RWPE2 (cell line): ENCODE results near the gene LDB1.

Experiments
- ATAC-seq: fragments of 200-7000 bp; cut with Tn5 transposase; 3 replicates; pipeline ENCODE4 v1.9.1; 2021; ENCODE audit warnings: low read depth
- DNase-seq: peaks from one replicate; pipeline ENCODE4 v3.0.0-alpha.2; 2020; ENCODE audit warnings: low spot score
- H3K27ac ChIP-seq: fragments of 450-650 bp; 2 replicates; pipeline ENCODE4 v1.5.1; 2017; ENCODE audit warnings: mild to moderate bottlenecking; ENCODE audit not compliant: poor library complexity, severe bottlenecking
- H3K27me3 ChIP-seq: fragments of 250-450 bp; sonication (Bioruptor Pico); 2 replicates; pipeline ENCODE4 v1.5.1; 2021; ENCODE audit warnings: mild to moderate bottlenecking, moderate library complexity; ENCODE audit not compliant: insufficient read depth, poor library complexity, severe bottlenecking
- H3K36me3 ChIP-seq: fragments of 250-450 bp; sonication (Bioruptor Pico); 2 replicates; pipeline ENCODE4 v1.5.1; 2020; ENCODE audit warnings: low read depth, mild to moderate bottlenecking, moderate library complexity
- H3K4me1 ChIP-seq: fragments of 250-450 bp; sonication (Bioruptor Pico); 2 replicates; pipeline ENCODE4 v1.5.1; 2021; ENCODE audit warnings: mild to moderate bottlenecking, moderate library complexity; ENCODE audit not compliant: insufficient read depth, poor library complexity, severe bottlenecking
- H3K4me3 ChIP-seq: fragments of 250-450 bp; sonication (Bioruptor Pico); 2 replicates; pipeline ENCODE4 v1.5.1; 2021; ENCODE audit warnings: mild to moderate bottlenecking, moderate library complexity; ENCODE audit not compliant: severe bottlenecking
- H3K9me3 ChIP-seq: fragments of 250-450 bp; sonication (Bioruptor Pico); 2 replicates; pipeline ENCODE4 v1.5.1; 2021; ENCODE audit warnings: mild to moderate bottlenecking, moderate library complexity; ENCODE audit not compliant: severe bottlenecking
- CTCF ChIP-seq: fragments of 450-650 bp; IDR thresholded peaks from one replicate; pipeline ENCODE4 v1.5.1; 2017; ENCODE audit warnings: mild to moderate bottlenecking, moderate library complexity; ENCODE audit not compliant: poor library complexity, severe bottlenecking

Gene LDB1

GRCh38 chr10:102118867-102119266 lies 1.3 kb downstream of the LDB1 start:
- ATAC-seq (no peak), DNase-seq (no peak)
- Histone ChIP-seq H3K27me3 (no peaks in the 10 kb centered on the region), H3K4me1 (peaks cover 46% of the 10 kb centered on the region), H3K36me3 (no peaks in the 10 kb centered on the region), H3K9me3 (no peaks in the 10 kb centered on the region), H3K27ac (peak overlapping the region; percentile 73), H3K4me3 (peak overlapping the region; percentile 77)
- TF ChIP-seq CTCF, result no peak

GRCh38 chr10:102117391-102118159 lies 2.6 kb downstream of the LDB1 start:
- ATAC-seq (no peak; the same call in 2 of the 3 replicates), DNase-seq (no peak)
- TF ChIP-seq CTCF, result peak; percentile 25
- Histone ChIP-seq H3K4me3 (no peak overlapping the region), H3K27me3 (no peaks in the 10 kb centered on the region), H3K27ac (peak overlapping the region; percentile 73), H3K4me1 (peaks cover 51% of the 10 kb centered on the region), H3K9me3 (no peaks in the 10 kb centered on the region), H3K36me3 (no peaks in the 10 kb centered on the region)

GRCh38 chr10:102116656-102117055 lies 3.5 kb downstream of the LDB1 start:
- Histone ChIP-seq H3K4me1 (peaks cover 50% of the 10 kb centered on the region), H3K27me3 (no peaks in the 10 kb centered on the region), H3K4me3 (no peak overlapping the region), H3K27ac (peak overlapping the region; percentile 73), H3K9me3 (no peaks in the 10 kb centered on the region), H3K36me3 (peaks cover 4% of the 10 kb centered on the region; the same call in 1 of the 2 replicates)
- no peak for DNase-seq
- ATAC-seq, result no peak
- no peak for TF ChIP-seq CTCF

GRCh38 chr10:102115775-102116174 lies 4.4 kb downstream of the LDB1 start:
- Histone ChIP-seq H3K36me3 (peaks cover 13% of the 10 kb centered on the region), H3K4me3 (no peak overlapping the region), H3K27me3 (no peaks in the 10 kb centered on the region), H3K4me1 (peaks cover 43% of the 10 kb centered on the region), H3K27ac (peak overlapping the region; percentile 73), H3K9me3 (no peaks in the 10 kb centered on the region)
- no peak for ATAC-seq
- no peak for DNase-seq
- TF ChIP-seq CTCF, result no peak
